SIG-M5 treated with dmso at 0.1 percent for 504 hours (cell line): ENCODE data around the gene NFYB.
"Not testable (repeated sequence)": the region's sequence is repeated elsewhere in the genome, so short reads cannot be mapped to it uniquely, and the experiment has no call there.

Experiments
- DNase-seq: peaks from one replicate; lab custom pipeline; 2025; ENCODE audit not compliant: unreplicated experiment; lab: John Stamatoyannopoulos, UW

NFYB gene

GRCh38 chr12:104163028-104163427 is 25.0 kb upstream of the NFYB start:
- DNase-seq: not testable (repeated sequence)

- no peak for DNase-seq
These were observed 17.9 kb upstream of the NFYB start for GRCh38 chr12:104155711-104156555.

- no peak for DNase-seq
These were observed 16.8 kb upstream of the NFYB start for GRCh38 chr12:104154806-104155205.

- DNase-seq: peak; percentile 59
These were observed 16.3 kb upstream of the NFYB start for GRCh38 chr12:104154286-104154685.

GRCh38 chr12:104152685-104153241 is 14.8 kb upstream of the NFYB start:
- no peak for DNase-seq

- DNase-seq: no peak
These were observed 12.4 kb upstream of the NFYB start for GRCh38 chr12:104150416-104150815.

- no peak for DNase-seq
These were observed 9.3 kb upstream of the NFYB start for GRCh38 chr12:104147346-104147745.

- DNase-seq: no peak
These were observed 5.9 kb upstream of the NFYB start for GRCh38 chr12:104143918-104144317.

- no peak for DNase-seq
These were observed 5.0 kb upstream of the NFYB start for GRCh38 chr12:104143002-104143401.

- no peak for DNase-seq
These were observed 4.5 kb upstream of the NFYB start for GRCh38 chr12:104142543-104142942.

- DNase-seq: no peak
These were observed 765 bp upstream of the NFYB start for GRCh38 chr12:104138797-104139152.

GRCh38 chr12:104137001-104137901 is 759 bp downstream of the NFYB start:
- DNase-seq: peak; percentile 39

- no peak for DNase-seq
These were observed 1.4 kb downstream of the NFYB start for GRCh38 chr12:104136577-104136976.

- no peak for DNase-seq
These were observed 3.1 kb downstream of the NFYB start for GRCh38 chr12:104134882-104135281.

GRCh38 chr12:104133866-104134265 is 4.1 kb downstream of the NFYB start:
- DNase-seq: no peak

- no peak for DNase-seq
These were observed 4.7 kb downstream of the NFYB start for GRCh38 chr12:104133321-104133720.

- DNase-seq: no peak
These were observed 5.6 kb downstream of the NFYB start for GRCh38 chr12:104132351-104132956.

GRCh38 chr12:104131609-104132008 is 6.4 kb downstream of the NFYB start:
- no peak for DNase-seq

GRCh38 chr12:104130760-104131159 is 7.2 kb downstream of the NFYB start:
- no peak for DNase-seq

- DNase-seq: no peak
These were observed 11.5 kb downstream of the NFYB start for GRCh38 chr12:104126548-104126947.

- no peak for DNase-seq
These were observed 15.7 kb downstream of the NFYB start for GRCh38 chr12:104122298-104122697.
